Ovary (tissue), 9 donors: ENCODE results near the gene MYO6. TPM values are rescaled to one million over a fixed set of nuclear protein-coding genes. Genes with fewer than 3 reads are reported as not detected.

Experiments
- DNase-seq, 5 donors: peaks; one replicate each; pipeline ENCODE4 v3.0.0-alpha.2; 2019 to 2020
- H3K27ac ChIP-seq, 2 donors: fragments of 200-600 bp; one replicate each; pipeline versions ENCODE4 v1.5.1 to v1.8.0; 2019 to 2022
- H3K27me3 ChIP-seq: fragments of 200-600 bp; one replicate; pipeline ENCODE4 v1.8.0; 2022
- H3K36me3 ChIP-seq: fragments of 200-600 bp; sonication (generic); one replicate; pipeline ENCODE4 v1.5.1; 2019
- H3K4me1 ChIP-seq: one replicate; pipeline ENCODE4 v1.8.1; 2013; ENCODE audit warnings: mild to moderate bottlenecking, moderate library complexity; ENCODE audit not compliant: insufficient read depth
- H3K4me3 ChIP-seq: fragments of 200-600 bp; sonication (generic); one replicate; pipeline ENCODE4 v1.5.1; 2017
- H3K9me3 ChIP-seq, 2 donors: fragments of 200-600 bp in 1 of 2; sonication (generic) in 1 of 2; one replicate each; pipeline versions ENCODE4 v1.5.1 to v1.8.1; 2013 to 2019; ENCODE audit warnings: mild to moderate bottlenecking in 1 of 2, moderate library complexity in 1 of 2
- EP300 ChIP-seq: sonication (generic); formaldehyde crosslinking; IDR thresholded peaks from one replicate; pipeline ENCODE4 v1.6.1; 2017; ENCODE audit warnings: antibody characterized with exemption
- POLR2A ChIP-seq: fragments of 450-650 bp; IDR thresholded peaks from one replicate; pipeline ENCODE4 v1.6.1; 2017; ENCODE audit warnings: antibody characterized with exemption, mild to moderate bottlenecking, moderate library complexity
- WGBS, 3 donors: extraction: QIAGEN DNeasy Blood & Tissue Kit in 1 of 3; methylation state at CpG; one replicate each; pipeline versions ENCODE4 v1.1.5 to v1.1.7; 2013 to 2017; 5-methylcytosine and 5-hydroxymethylcytosine counted together
- intact Hi-C, 4 donors: fragments of 100-400 bp; cut with DNase I; formaldehyde crosslinking; loops; one replicate each; pipeline versions ENCODE4 v1.11.0 to v1.15.1; 2022 to 2023
- polyA plus RNA-seq, 2 donors: library from polyadenylated mRNA; stranded (reverse); fragments of 200-250 nt in 1 of 2; fragments of 350-450 nt in 1 of 2; fragmentation: Illumina TruSeq in 1 of 2; extraction: RNeasy Lipid Tissue Mini Kit (QIAGEN cat#74804) in 1 of 2; gene quantifications; one replicate each; pipeline ENCODE4 v1.2.3, GENCODE V29; 2013 to 2014
- total RNA-seq, 7 donors: library from RNA; depleted of rRNA in 2 of 7; stranded (reverse); fragments of >200 nt in 2 of 7; fragmentation: NEBNext Ultra II Directional in 3 of 7; extraction: Animal tissue kit (Norgen Biotek cat#: 25700) in 3 of 7; gene quantifications; one replicate each; pipeline versions ENCODE4 v1.1.0 to v1.2.4, GENCODE V29; 2016 to 2023
- TF ChIP-seq, protein P1 (sequence below), 3 donors: fragments of 450-650 bp in 2 of 3; fragments of 200-600 bp in 1 of 3; IDR thresholded peaks; one replicate each; pipeline versions ENCODE4 v1.5.1 to v1.8.0; 2016 to 2022; ENCODE audit warnings: antibody characterized with exemption in 3 of 3, mild to moderate bottlenecking in 1 of 3
- donor health status: DM: no; HTN: no; CAD: no; lungs with moderate emphysema.
- donor health status: DM: no; HTN: no; CAD: no.
- donor health status: Bipolar disorder and iron deficiency.
- donor health status: DM: yes; HTN: yes; CAD: no.
- donor health status: DM: no; HTN: no; CAD: no.
- donor health status: DM: yes; HTN: yes; CAD: no.

Gene MYO6
- total and polyA plus RNA-seq, 9 donors: 4.4 to 20.8 (median 12.3) TPM

DNA sequence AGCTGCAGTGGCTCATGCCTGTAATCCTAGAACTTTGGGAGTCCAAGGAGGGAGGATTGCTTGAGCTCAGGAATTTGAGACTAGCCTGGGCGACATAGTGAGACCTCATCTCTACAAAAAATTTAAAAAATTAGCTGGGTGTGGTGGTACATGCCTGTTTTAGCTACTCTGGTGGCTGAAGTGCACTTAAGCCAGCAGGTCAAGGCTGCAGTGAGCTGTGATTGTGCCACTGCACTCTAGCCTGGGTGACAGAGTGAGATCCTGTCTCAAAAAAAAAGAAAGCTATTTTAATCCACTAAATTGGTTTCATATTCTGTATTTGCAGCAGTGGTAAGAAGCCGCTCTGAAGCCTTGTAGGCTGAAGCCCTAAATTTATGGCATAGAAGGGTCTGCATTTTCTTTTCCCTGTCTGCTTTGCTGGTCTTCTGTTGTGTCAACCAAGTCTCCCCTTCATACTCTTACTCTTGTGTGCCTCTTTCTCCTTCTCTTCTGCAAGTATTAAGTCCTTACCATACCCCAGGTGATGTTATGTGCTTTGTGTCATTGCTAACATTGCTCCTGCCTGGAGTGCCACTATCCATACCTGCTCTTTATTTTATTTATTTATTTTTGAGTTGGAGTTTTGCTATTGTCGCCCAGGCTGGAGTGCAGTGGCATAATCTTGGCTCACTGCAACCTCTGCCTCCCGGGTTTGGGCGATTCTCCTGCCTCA, 70.9 kb downstream of the MYO6 start:
- no peak overlapping the region for H3K4me3 ChIP-seq
- peaks cover 1% of the 10 kb centered on the region for H3K4me1 ChIP-seq
- TF ChIP-seq POLR2A (no peak), EP300 (no peak)
- TF ChIP-seq, protein P1, sequence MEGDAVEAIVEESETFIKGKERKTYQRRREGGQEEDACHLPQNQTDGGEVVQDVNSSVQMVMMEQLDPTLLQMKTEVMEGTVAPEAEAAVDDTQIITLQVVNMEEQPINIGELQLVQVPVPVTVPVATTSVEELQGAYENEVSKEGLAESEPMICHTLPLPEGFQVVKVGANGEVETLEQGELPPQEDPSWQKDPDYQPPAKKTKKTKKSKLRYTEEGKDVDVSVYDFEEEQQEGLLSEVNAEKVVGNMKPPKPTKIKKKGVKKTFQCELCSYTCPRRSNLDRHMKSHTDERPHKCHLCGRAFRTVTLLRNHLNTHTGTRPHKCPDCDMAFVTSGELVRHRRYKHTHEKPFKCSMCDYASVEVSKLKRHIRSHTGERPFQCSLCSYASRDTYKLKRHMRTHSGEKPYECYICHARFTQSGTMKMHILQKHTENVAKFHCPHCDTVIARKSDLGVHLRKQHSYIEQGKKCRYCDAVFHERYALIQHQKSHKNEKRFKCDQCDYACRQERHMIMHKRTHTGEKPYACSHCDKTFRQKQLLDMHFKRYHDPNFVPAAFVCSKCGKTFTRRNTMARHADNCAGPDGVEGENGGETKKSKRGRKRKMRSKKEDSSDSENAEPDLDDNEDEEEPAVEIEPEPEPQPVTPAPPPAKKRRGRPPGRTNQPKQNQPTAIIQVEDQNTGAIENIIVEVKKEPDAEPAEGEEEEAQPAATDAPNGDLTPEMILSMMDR (IDR thresholded peaks at IDR 0.05): no peak
- DNase-seq: no peak
- H3K36me3 ChIP-seq: no peaks in the 10 kb centered on the region
- H3K27me3 ChIP-seq: no peaks in the 10 kb centered on the region
- intact Hi-C loops: no loop called here
- H3K9me3 ChIP-seq: no peaks in the 10 kb centered on the region
- H3K27ac ChIP-seq: no peak overlapping the region
- 82 to 97% (median 95%) methylated on average over 5 of the region's 5 CpGs for WGBS, 3 donors

DNA sequence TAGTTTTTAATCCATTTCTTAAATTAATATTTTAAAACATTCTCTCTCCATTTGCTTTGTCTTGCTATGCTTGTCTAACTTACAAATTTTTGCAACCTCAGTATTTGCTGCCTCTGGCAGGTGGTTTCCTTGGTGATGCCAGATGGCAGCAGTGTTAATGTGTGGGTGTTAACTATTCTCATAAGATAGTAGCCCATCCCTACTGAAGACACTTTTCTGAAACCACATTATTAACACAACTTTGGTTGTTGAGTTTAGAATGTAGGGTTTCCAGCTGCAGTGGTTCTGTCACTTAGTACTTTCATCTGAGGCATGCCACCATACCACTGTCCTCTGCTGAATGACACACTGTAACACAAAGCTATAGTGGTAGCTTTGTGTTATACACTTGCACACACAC, 75.1 kb downstream of the MYO6 start:
- Histone ChIP-seq H3K4me3 (no peak overlapping the region), H3K27me3 (no peaks in the 10 kb centered on the region), H3K27ac (no peak overlapping the region), H3K4me1 (no peaks in the 10 kb centered on the region), H3K9me3 (no peaks in the 10 kb centered on the region), H3K36me3 (no peaks in the 10 kb centered on the region)
- DNase-seq: no peak
- intact Hi-C loops: no loop called here
- TF ChIP-seq POLR2A: no peak
- TF ChIP-seq EP300: no peak
- TF ChIP-seq, protein P1 (IDR thresholded peaks at IDR 0.05): no peak

DNA sequence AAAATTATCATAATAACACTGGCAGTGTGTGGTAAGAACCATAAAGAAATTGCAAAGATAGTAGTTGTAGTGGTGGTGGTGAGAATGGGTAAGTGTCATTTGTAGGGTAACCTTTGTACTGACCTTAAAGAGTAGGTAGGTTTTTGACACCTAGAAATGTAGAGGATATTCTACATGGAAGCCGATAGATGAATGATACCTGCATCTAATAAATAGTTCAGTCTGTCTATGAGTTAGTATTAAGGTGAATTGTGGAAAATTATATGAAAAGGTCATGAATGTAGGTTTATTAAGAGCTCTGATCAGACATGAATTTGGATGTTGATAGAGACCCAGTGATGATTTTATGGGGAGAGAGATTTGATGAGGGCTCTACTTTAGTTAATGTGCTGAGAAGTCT, 78.1 kb downstream of the MYO6 start:
- TF ChIP-seq POLR2A (no peak), EP300 (no peak)
- TF ChIP-seq, protein P1 (IDR thresholded peaks at IDR 0.05): no peak
- no peak for DNase-seq
- Histone ChIP-seq H3K36me3 (no peaks in the 10 kb centered on the region), H3K9me3 (no peaks in the 10 kb centered on the region), H3K27me3 (no peaks in the 10 kb centered on the region), H3K27ac (no peak overlapping the region), H3K4me1 (no peaks in the 10 kb centered on the region), H3K4me3 (no peak overlapping the region)
- WGBS, 3 donors: 96 to 100% (median 97%) methylated on average over 1 of the region's 1 CpG
- intact Hi-C loops: no loop called here

DNA sequence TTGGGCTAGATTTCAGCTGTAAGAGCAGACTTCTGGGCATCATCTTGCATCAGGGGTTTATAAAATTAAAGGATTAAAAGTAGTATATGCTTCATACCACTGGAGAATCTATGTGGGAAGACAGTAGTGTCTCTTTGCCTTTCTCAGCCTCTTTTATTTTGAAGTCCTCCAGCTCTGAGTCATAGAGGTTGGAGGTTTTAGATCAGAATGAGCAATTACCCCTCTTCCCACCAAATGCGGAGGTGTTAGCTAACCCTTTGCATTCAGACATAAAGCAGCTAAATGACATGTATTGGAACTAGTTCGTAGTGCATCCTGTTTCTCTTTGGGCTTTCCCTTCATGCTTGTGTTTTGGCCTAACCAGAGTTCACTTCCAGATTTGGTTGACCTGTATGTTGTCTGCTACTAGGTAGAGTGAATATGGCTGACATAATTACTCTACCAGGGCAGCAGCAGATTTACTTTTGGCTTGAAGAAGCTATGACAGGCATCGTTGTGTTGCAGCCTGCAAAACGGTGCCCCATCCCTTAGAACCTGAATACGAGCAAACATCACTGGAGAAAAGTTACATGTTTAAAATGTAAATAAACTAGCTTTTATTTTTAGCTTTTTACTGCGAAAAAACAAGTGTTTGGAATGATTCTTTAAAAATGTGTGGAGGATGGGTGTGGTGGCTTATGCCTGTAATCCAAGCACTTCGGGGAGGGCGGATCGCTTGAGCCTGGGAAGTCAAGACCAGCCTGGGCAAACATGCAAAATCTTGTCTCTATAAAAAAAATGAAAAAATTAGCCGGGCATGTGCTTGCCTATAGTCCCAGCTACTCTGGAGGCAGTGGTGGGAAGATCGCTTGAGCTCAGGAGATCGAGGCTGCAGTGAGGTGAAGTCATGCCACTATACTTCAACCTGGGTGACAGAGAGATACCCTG, 82.2 kb downstream of the MYO6 start:
- WGBS, 3 donors: 90 to 92% (median 91%) methylated on average over 12 of the region's 12 CpGs
- H3K27me3 ChIP-seq: no peaks in the 10 kb centered on the region
- no peak for DNase-seq
- H3K36me3 ChIP-seq: no peaks in the 10 kb centered on the region
- H3K4me1 ChIP-seq: no peaks in the 10 kb centered on the region
- H3K9me3 ChIP-seq: no peaks in the 10 kb centered on the region
- H3K27ac ChIP-seq: no peak overlapping the region
- no peak overlapping the region for H3K4me3 ChIP-seq
- intact Hi-C loops: no loop called here
- TF ChIP-seq POLR2A: no peak
- TF ChIP-seq, protein P1 (IDR thresholded peaks at IDR 0.05): no peak
- no peak for TF ChIP-seq EP300
